T47D (cell line): ENCODE data around the gene GMPPB.
"Not testable (repeated sequence)": the region's sequence is repeated elsewhere in the genome, so short reads cannot be mapped to it uniquely, and the experiment has no call there.

Source experiments
- DNase-seq, 2 experiments: peaks; one replicate each; pipeline versions ENCODE4 v3.0.0 to v3.0.0-alpha.2; 2011 to 2012; ENCODE audit warnings: low read depth in 1 of 2, low spot score in 1 of 2
- JUND ChIP-seq: IDR thresholded peaks from 2 replicates; pipeline ENCODE4 v1.6.1; 2012; ENCODE audit warnings: low read depth
- in situ Hi-C: cut with HindIII; loops from 2 replicates; pipeline ENCODE4 v1.10.0; 2016; ENCODE audit warnings: low sequenced_read_pairs, low pct_unique_long_range_greater_than_20kb

The GMPPB gene

GRCh38 chr3:49701388-49702077 is 22.2 kb downstream of the GMPPB start:
- in situ Hi-C loops: no loop called here
- peak in 1 of 2 experiments; percentile 15 for DNase-seq
- no peak for TF ChIP-seq JUND

- no peak for DNase-seq
- in situ Hi-C loops: no loop called here
- no peak for TF ChIP-seq JUND
Measured at GRCh38 chr3:49700453-49701128, 23.2 kb downstream of the GMPPB start.

GRCh38 chr3:49700014-49700413 is 23.7 kb downstream of the GMPPB start:
- in situ Hi-C loops: no loop called here
- TF ChIP-seq JUND: no peak
- no peak for DNase-seq

GRCh38 chr3:49699281-49699979 is 24.3 kb downstream of the GMPPB start:
- no peak for DNase-seq
- TF ChIP-seq JUND: no peak
- in situ Hi-C loops: no loop called here

- DNase-seq, in situ Hi-C loops: not testable (repeated sequence)
Measured at GRCh38 chr3:49695350-49696015, 28.3 kb downstream of the GMPPB start.

- DNase-seq, in situ Hi-C loops: not testable (repeated sequence)
Measured at GRCh38 chr3:49694409-49695070, 29.2 kb downstream of the GMPPB start.

- DNase-seq, in situ Hi-C loops: not testable (repeated sequence)
Measured at GRCh38 chr3:49691481-49691880, 32.3 kb downstream of the GMPPB start.

- in situ Hi-C loops, DNase-seq: not testable (repeated sequence)
Measured at GRCh38 chr3:49690856-49691255, 32.9 kb downstream of the GMPPB start.

GRCh38 chr3:49689908-49690624 is 33.7 kb downstream of the GMPPB start:
- in situ Hi-C loops, DNase-seq: not testable (repeated sequence)

- peak; percentile 78 to 85 for DNase-seq
- in situ Hi-C loops: no loop called here
- no peak for TF ChIP-seq JUND
Measured at GRCh38 chr3:49689046-49689907, 34.5 kb downstream of the GMPPB start, which contains the start of the genes MST1 and RNF123. Gene MST1 (minus strand): TSS chr3:49689474. CDS start chr3:49688691, 783 bp downstream. Gene RNF123 (plus strand): TSS chr3:49689557. CDS start chr3:49691166, 1,609 bp downstream.

- DNase-seq, in situ Hi-C loops: not testable (repeated sequence)
Measured at GRCh38 chr3:49688338-49689045, 35.3 kb downstream of the GMPPB start.

- in situ Hi-C loops, DNase-seq: not testable (repeated sequence)
Measured at GRCh38 chr3:49687424-49687795, 36.3 kb downstream of the GMPPB start.

- in situ Hi-C loops, DNase-seq: not testable (repeated sequence)
Measured at GRCh38 chr3:49686769-49687423, 36.9 kb downstream of the GMPPB start.

GRCh38 chr3:49686346-49686745 is 37.4 kb downstream of the GMPPB start:
- in situ Hi-C loops: not testable (repeated sequence)
- peak in 1 of 2 experiments; percentile 15 for DNase-seq

GRCh38 chr3:49685846-49686245 is 37.9 kb downstream of the GMPPB start:
- in situ Hi-C loops, DNase-seq: not testable (repeated sequence)
